GM12878 (cell line): ENCODE measurements around the gene ATOH7. TPM values are rescaled to one million over a fixed set of nuclear protein-coding genes. Genes with fewer than 3 reads are reported as not detected.
"Not testable (repeated sequence)": the region's sequence is repeated elsewhere in the genome, so short reads cannot be mapped to it uniquely, and the experiment has no call there.

ENCODE experiments used
- ATAC-seq: fragments of 200-7000 bp; cut with Tn5 transposase; 3 replicates; pipeline ENCODE4 v1.9.1; 2020; ENCODE audit warnings: mild to moderate bottlenecking, moderate library complexity
- BruUV-seq: library from RNA; stranded (reverse); fragments of 400-500 nt; replicated peaks from 2 replicates; lab custom pipeline; 2021; lab: Mats Ljungman, UMichigan
- CTCF ChIA-PET: fragments of 300-600 bp; sonication (Branson Sonifier 250); formaldehyde crosslinking; extraction: SDS; loops from one replicate; lab custom pipeline; 2021; ENCODE audit warnings: inconsistent platforms; lab: Yijun Ruan, JAX
- POLR2A ChIA-PET: fragments of 350-600 bp; formaldehyde crosslinking; extraction: SDS; loops from one replicate; lab custom pipeline; 2021; ENCODE audit warnings: inconsistent platforms; lab: Charles Lee
- RAD21 ChIA-PET: fragments of 300-600 bp; sonication (Branson Sonifier 250); formaldehyde crosslinking; loops from one replicate; lab custom pipeline; 2023; ENCODE audit warnings: antibody characterized with exemption; ENCODE audit not compliant: unreplicated experiment; lab: Charles Lee
- SMC1A ChIA-PET: fragments of 300-600 bp; sonication (Branson Sonifier 250); formaldehyde crosslinking; loops from one replicate; lab custom pipeline; 2023; ENCODE audit not compliant: unreplicated experiment, uncharacterized antibody; lab: Charles Lee
- DNase-seq: peaks from one replicate; pipeline ENCODE4 v3.0.0-alpha.2; 2011; ENCODE audit warnings: low read depth, low spot score
- FAIRE-seq: peaks from 3 replicates; lab custom pipeline; 2011; peaks lifted over from hg19 to GRCh38; lab: Jason Lieb, UNC
- H2AFZ ChIP-seq: 2 replicates; pipeline ENCODE4 v1.6.0; 2011; ENCODE audit warnings: low read depth, low read length, control low read depth; ENCODE audit not compliant: control insufficient read depth
- H3K27ac ChIP-seq: 2 replicates; pipeline ENCODE4 v1.5.1; 2011; ENCODE audit warnings: control low read depth; ENCODE audit not compliant: control insufficient read depth, insufficient read depth
- H3K27me3 ChIP-seq, 2 experiments: replicated peaks in 1 of 2; 2 replicates each; pipeline versions ENCODE4 v1.6.0 to v1.6.1; 2011; ENCODE audit warnings: low read length in 1 of 2; ENCODE audit not compliant: control insufficient read depth in 2 of 2, insufficient read depth in 2 of 2
- H3K36me3 ChIP-seq, 2 experiments: 2 replicates each; pipeline ENCODE4 v1.5.1; 2011; ENCODE audit warnings: low read length in 1 of 2; ENCODE audit not compliant: control insufficient read depth in 2 of 2, insufficient read depth in 2 of 2
- H3K4me1 ChIP-seq: 2 replicates; pipeline ENCODE4 v1.6.1; 2011; ENCODE audit warnings: mild to moderate bottlenecking, low read length, moderate library complexity, mixed read lengths; ENCODE audit not compliant: control insufficient read depth, insufficient read depth
- H3K4me2 ChIP-seq: 2 replicates; pipeline ENCODE4 v1.6.0; 2011; ENCODE audit warnings: control low read depth; ENCODE audit not compliant: control insufficient read depth, insufficient read depth
- H3K4me3 ChIP-seq: fragments of 200-600 bp; sonication (generic); 2 replicates; pipeline ENCODE4 v1.5.1; 2016
- H3K79me2 ChIP-seq: 2 replicates; pipeline ENCODE4 v1.6.0; 2011; ENCODE audit warnings: low read length; ENCODE audit not compliant: control insufficient read depth, insufficient read depth
- H3K9ac ChIP-seq: 2 replicates; pipeline ENCODE4 v1.8.0; 2011; ENCODE audit warnings: low read length, control low read depth, mixed read lengths; ENCODE audit not compliant: control insufficient read depth, insufficient read depth
- H3K9me3 ChIP-seq: replicated peaks from 3 replicates; pipeline ENCODE4 v1.5.1; 2011; ENCODE audit warnings: mild to moderate bottlenecking, low read length; ENCODE audit not compliant: control insufficient read depth, insufficient read depth
- H4K20me1 ChIP-seq: 2 replicates; pipeline ENCODE4 v1.6.0; 2011; ENCODE audit not compliant: control insufficient read depth, insufficient read depth
- DPF2 ChIP-seq: fragments of 450-650 bp; IDR thresholded peaks from 2 replicates; pipeline ENCODE4 v1.6.1; 2017; ENCODE audit warnings: mild to moderate bottlenecking
- EP300 ChIP-seq, 2 experiments: fragments of 150-350 bp in 1 of 2; IDR thresholded peaks; 2 replicates each; pipeline ENCODE4 v1.6.1; 2011 to 2012; ENCODE audit warnings: low read depth in 2 of 2, low read length in 2 of 2, borderline replicate concordance in 1 of 2, improper control_type of control experiment in 1 of 2, inconsistent platforms in 1 of 2; ENCODE audit not compliant: control insufficient read depth in 1 of 2
- LARP7 ChIP-seq: fragments of 450-650 bp; IDR thresholded peaks from 2 replicates; pipeline ENCODE4 v1.6.1; 2017; ENCODE audit warnings: mild to moderate bottlenecking
- MYB ChIP-seq: fragments of 150-350 bp; IDR thresholded peaks from 2 replicates; pipeline ENCODE4 v1.6.1; 2014; ENCODE audit warnings: mild to moderate bottlenecking, low read depth, low read length, borderline replicate concordance
- POLR2A ChIP-seq: IDR thresholded peaks from 2 replicates; pipeline ENCODE4 v1.6.1; 2011; ENCODE audit warnings: low read depth, mild to moderate bottlenecking, low read length
- RELA ChIP-seq: fragments of 450-650 bp; IDR thresholded peaks from 2 replicates; pipeline ENCODE4 v1.8.0; 2014; ENCODE audit warnings: borderline replicate concordance; ENCODE audit not compliant: partially characterized antibody
- STAT3 ChIP-seq: IDR thresholded peaks from 2 replicates; pipeline ENCODE4 v1.6.1; 2011; ENCODE audit warnings: low read depth, low read length, improper control_type of control experiment
- WGBS: methylation state at CpG from one replicate; pipeline ENCODE4 v1.1.6; 2016; ENCODE audit warnings: low lambda C conversion rate; ENCODE audit not compliant: insufficient replicate concordance, insufficient coverage; ENCODE audit errors: missing lambda C conversion rate; 5-methylcytosine and 5-hydroxymethylcytosine counted together
- in situ Hi-C: fragments of 300-500 bp; cut with MboI; formaldehyde crosslinking; loops from 9 replicates; pipeline ENCODE4 v1.14.3; 2018; ENCODE audit warnings: mixed read lengths
- intact Hi-C: fragments of 100-400 bp; cut with micrococcal nuclease; formaldehyde crosslinking; loops from one replicate; pipeline ENCODE4 v1.14.2; 2022; ENCODE audit not compliant: unreplicated experiment
- polyA plus RNA-seq, 11 experiments: library from polyadenylated mRNA; depleted of rRNA in 4 of 11; unstranded in 6 of 11; stranded (reverse) in 5 of 11; fragments of >200 nt; fragmentation: Nextera tagmentation in 4 of 11; fragmentation: Illumina TruSeq in 1 of 11; extraction: Ambion mirVana in 4 of 11; extraction: Trizol in 1 of 11; gene quantifications; 1 replicate in 1 of 11; 2 replicates in 10 of 11; pipeline versions ENCODE4 v1.2.1 to v1.2.3, GENCODE V29; 2011 to 2016; ENCODE audit warnings: inconsistent platforms in 2 of 11, missing spikeins in 2 of 11, low read depth in 1 of 11
- total RNA-seq, 4 experiments: library from RNA; depleted of rRNA in 3 of 4; stranded (reverse); fragments of >200 nt in 3 of 4; fragmentation: Illumina TruSeq in 1 of 4; extraction: Trizol in 1 of 4; gene quantifications; 2 replicates each; pipeline versions ENCODE4 v1.2.1 to v1.2.3, GENCODE V29; 2013 to 2021

ATOH7 gene
- total and polyA plus RNA-seq, 10 of the 15 experiments (the other 5 are each of a cell fraction or from before 2014, with no cell fraction given): not detected

GRCh38 chr10:68247931-68248330, 16.0 kb upstream of the ATOH7 start:
- DNase-seq: no peak
- intact Hi-C loops: no loop called here
- Histone ChIP-seq H3K9ac (no peak overlapping the region), H3K4me1 (peaks cover 7% of the 10 kb centered on the region), H3K4me2 (no peak overlapping the region), H3K36me3 (no peaks in the 10 kb centered on the region), H2AFZ (no peak overlapping the region), H3K27me3 (no peaks in the 10 kb centered on the region), H3K9me3 (no peaks in the 10 kb centered on the region), H3K27ac (no peak overlapping the region), H3K4me3 (no peak overlapping the region), H4K20me1 (no peaks in the 10 kb centered on the region), H3K79me2 (no peaks in the 10 kb centered on the region)
- WGBS: 30% methylated on average over 6 of the region's 6 CpGs
- in situ Hi-C loops: no loop called here
- BruUV-seq: no TSS peak
- ChIA-PET RAD21 (interaction anchor here (1.1 kb wide), 1 partner anchor 392 kb away, joined by 3 read pairs; no protein-coding TSS in a partner anchor), CTCF (interaction anchor here (0.6 to 1.2 kb wide), 4 partner anchors 17 to 54 kb away, joined by 3 to 4 read pairs (median 3); no protein-coding TSS in a partner anchor), POLR2A (interaction anchor here (1.1 kb wide), 1 partner anchor 84 kb away, joined by 3 read pairs; the partner anchor contains the start of gene HNRNPH3), SMC1A (no interaction called here)
- no peak for ATAC-seq
- no peak for TF ChIP-seq LARP7
- no peak for TF ChIP-seq EP300 (IDR thresholded peaks at IDR 0.05; ENCODE audit: borderline replicate concordance in 1 of 2, control insufficient read depth in 1 of 2, low read depth in 2 of 2, low read length in 2 of 2)
- no peak for TF ChIP-seq STAT3
- no peak for TF ChIP-seq RELA
- TF ChIP-seq POLR2A: no peak
- TF ChIP-seq MYB: no peak
- no peak for TF ChIP-seq DPF2
- no peak for FAIRE-seq

- H3K36me3 ChIP-seq, in situ Hi-C loops, ATAC-seq, H3K4me1 ChIP-seq, H3K4me3 ChIP-seq, FAIRE-seq, POLR2A ChIA-PET, H4K20me1 ChIP-seq, H3K4me2 ChIP-seq, H3K79me2 ChIP-seq, DNase-seq, BruUV-seq, H3K9ac ChIP-seq, SMC1A ChIA-PET, H3K27ac ChIP-seq, intact Hi-C loops, CTCF ChIA-PET, H3K27me3 ChIP-seq, H3K9me3 ChIP-seq, H2AFZ ChIP-seq, RAD21 ChIA-PET: not testable (repeated sequence)
- WGBS: 85% methylated on average over 7 of the region's 7 CpGs
These were observed 14.5 kb upstream of the ATOH7 start for GRCh38 chr10:68246397-68246796.
